Measurements from ENCODE around the gene CAPZB.

CAPZB gene

DNA sequence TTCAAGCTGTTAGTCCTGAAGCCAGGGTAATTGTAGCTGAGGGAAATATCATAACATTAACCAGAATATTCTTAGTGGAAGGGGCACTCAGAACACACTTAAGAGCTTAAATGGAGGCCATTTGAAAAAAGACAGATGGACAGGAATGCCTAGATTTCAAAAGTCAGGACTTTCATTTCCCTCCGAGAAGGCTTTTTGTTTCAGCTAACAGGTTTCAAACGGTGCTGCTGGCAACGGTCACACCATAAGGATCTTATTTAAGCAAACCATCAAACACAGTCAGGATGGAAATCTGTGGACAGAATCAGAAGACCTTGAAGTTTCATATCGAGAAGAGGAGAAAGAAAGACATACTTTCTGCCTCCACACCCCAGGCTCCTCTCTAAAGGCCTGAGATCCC is 103.1 kb downstream of the CAPZB start:
- DNase-seq: no peak

DNA sequence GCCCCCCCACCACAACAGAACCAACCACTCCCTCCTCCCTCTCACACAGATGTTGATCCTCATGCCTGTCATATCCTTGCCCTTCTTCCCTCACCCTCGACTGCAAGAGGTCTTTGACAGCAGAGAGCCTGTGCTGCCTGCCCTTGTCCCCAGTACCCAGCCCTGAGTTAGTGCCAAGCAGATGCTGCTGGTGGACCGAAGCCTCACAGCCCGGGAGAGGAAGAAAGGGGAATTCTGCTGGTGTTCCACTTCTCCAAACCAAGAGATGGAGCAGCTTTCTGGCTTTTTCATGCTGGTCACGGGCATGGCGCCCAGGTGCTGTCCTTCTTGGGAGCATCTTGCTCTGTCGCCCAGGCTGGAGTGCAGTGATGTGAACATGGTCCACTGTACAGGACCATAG is 104.1 kb downstream of the CAPZB start:
- no peak for DNase-seq

DNA sequence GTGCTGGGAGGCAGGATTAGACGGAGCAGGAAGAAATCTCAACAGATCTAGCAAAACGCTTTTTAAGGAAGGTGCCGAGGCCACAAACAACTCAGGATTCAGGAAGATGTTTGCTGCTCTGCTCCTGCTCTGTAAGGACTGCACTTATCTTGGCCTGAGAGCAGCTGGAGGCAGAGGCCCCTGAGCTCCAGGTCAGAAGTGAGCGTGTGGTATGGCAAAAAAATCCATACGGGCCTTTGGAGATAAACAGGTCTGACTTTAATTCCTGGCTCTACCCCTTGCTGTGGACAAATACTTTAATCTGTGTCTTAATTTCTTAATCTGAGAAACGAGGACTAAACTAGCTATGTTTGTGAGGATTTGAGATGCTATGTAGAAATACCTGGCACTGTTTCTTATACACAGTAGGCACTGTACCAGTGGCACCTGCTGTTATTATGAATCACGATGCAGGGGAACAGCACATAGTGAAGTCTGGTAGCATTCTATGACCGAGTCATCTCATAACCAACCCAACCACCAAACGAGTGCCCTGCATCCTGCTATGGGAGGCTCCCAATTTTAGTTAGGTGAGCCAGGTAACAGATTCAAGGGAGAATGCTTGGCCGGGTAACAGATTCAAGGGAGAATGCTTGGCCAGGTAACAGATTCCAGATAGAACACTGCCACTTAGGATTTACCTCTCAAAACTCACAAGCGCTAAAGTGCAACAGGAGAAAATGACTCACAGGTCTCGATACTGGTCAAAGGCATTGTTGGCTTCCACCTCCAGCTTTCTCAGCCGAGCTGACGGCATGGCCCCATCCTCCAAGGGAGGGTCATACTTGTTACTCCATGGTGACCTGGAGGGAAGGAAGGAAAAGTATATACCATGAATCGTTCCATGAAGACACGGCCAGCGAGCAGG is 107.3 kb downstream of the CAPZB start:
- no peak for DNase-seq

DNA sequence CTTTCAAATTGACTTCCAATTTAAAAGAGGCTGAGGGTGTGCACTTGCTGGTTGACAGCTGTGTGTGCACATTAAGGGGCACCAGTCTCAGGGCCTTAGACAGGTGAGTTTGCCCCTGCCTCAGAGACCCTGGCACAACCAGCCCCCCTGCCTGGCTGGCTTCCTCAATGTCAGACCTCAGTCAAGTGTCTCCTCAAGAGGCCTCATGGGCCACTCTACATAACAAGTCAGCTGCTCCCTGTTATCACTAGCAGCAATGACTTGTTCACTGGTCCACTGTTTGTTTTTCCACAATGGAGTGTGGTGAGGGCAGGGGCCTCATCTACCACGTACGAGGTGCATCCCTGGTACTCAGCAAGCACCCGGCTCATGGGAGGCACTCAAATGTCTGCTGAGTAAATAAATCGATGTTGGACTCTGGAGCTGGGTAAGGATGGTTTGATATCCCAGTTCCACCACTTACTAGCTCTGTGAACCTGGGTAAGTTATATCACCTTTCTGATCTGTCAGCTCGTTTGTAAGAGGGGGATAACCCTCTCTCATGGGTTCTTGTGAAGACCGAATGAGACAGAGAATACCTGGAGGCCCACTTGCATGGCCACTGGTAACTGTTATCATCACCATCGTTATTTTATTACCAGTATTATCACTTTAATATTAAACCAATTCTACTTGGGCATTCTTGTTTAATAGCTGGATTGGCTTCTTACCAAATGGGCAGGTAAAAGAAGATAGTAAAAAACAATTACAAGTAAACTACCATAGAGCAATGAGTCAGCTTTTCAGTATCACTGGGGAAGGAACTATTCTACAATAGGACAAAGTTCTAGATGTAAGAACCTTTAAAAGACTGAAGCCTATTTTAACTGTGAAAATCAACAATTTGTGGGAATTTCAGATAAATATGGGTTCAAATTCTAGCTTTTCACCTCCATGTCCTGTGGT is 108.6 kb downstream of the CAPZB start:
- DNase-seq: no peak

DNA sequence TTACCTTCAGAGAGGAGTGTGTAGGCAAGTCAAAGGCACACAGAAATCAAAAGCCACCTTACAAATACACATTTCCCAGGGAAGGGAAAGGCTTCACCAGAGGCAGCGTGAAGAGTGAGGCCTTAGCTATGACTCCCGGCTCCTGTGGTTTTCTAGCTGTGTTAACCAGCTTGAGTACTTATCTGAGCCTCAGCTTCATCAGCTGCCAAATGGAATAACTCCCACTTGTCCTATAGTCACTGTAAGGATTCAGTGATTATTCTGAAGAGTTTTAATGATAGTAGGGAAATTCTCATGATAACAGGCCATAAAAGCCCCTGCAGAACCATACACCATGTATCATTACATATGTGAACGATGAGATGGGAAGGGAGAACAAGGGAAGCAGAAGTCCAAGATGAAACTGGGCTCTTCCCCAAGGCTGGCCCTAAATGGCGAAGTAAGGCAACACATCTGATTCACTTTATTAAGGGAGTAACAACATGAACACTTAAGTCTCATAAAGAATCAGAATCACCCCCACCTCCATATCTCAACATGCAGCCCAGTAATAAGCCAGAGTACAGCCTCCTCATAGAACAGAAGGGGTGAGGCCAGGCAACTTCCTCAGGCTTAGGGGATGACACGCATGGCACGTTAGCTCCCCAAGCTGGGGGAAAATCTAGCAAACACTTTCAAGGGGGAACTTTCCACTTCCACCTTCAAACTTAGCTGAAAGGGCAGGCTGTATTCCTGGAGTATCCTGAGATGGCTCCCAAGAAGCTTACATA is 109.5 kb downstream of the CAPZB start:
- DNase-seq: no peak

DNA sequence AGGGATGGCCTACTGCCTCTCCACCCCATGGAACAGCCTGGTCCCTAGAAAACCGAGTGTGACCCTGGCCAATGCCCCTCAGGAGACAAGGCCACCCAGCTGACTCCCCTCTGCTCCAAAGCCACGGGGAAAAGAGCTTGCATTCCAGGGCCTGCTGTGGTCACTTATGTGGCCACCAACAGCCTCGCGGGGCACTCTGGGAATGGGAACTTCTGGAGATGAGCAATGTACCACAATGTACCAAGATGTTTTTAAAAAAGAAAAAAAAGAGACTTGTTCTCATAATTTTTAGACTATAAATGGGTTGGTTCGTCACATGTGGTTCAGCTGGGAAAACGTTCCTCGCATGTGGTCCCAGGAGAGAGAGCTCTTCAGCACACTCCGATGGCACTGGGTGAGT is 110.4 kb downstream of the CAPZB start:
- DNase-seq: no peak

DNA sequence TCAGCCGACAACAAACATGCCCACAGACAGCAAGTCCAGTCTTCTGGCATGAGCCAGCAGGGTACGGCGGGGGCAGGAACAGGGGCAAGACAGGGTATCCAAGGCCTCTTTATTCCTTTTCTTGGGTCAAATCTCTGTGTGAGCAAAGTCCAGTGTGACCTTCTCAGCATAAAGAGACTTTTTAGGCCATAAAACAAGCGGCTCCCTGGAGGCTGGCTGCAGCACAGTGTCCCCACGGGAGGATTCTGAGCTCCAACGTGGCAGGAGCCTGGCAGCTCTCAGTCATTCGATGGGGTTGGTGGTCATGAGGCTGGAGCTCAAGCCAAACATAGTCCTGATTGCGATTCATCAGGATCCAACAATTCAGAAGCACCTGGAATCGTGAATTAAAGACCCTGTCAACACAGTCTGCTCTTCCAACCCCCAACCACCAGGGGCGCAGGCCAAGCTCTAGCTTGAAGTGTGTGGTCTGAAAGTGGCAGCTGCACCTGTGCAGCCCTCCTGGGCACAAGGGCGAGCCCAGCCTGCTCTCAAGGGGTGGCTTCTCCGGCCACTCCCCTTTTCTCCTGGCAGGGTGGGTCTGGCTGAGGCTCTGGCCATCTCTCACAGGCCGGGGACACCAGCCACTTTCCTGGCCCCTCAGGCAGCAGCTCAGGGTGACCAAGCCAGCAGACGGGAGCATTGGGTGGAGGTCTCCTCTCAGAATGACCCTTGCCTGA is 111.1 kb downstream of the CAPZB start:
- no peak for DNase-seq

DNA sequence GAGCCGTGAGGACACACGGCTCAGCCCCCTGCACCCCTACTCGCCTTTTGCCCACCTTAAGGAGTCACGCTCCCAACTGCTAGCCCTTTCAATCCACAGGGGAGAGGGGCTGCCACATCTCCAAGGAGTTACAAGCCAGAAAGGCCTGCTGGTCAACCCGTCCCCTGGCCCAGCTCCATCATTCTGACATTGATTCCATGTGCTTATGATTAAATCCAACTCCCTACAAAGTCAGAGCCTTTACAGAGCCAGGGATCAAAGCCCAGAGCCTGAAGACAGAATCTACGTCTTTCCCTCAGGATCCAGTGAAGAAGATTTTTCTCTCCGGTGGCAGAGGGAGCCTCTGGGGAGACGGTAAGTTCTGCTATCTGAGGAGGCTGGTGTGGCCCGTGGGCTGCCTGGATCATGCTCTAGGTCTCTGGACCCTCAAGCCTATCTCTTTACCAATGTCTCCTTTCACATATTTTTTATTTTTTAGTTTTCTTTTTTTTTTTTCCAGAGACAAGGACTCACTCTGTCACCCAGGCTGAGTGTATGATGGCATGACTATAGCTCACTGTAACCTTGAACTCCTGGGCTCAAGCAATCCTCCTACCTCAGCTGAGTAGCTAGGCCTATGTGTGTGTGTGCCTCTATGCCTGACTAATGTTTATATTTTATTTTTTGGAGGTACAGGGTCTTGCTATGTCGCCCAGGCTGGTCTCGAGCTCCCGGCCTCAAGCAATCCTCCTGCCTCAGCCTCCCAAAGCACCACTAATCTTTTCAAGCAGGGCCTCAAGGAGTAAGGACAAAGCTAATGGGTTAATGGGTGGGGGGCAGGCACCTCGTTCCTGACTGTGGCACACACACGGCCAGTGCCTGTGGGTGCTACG is 111.9 kb downstream of the CAPZB start:
- peak; percentile 8 for DNase-seq

DNA sequence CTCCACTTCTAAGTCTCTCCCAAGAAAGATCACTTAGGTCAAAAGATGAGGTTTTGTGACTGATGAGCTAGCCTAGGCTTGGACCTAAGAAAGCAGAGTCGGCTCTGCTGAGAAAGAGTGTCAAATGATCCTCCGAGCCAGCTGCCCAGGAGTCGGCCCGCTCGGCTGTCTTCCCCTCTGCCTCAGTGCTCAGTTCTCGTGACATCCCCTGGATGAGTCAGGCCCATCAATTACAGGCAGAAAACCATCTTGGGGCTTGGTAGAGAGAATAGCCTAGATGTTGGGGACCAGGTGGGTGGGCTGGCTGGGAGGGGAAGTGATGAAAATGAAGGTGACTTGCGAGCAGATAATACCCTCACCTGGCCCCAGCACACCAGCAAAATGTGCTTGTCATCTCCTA is 112.7 kb downstream of the CAPZB start:
- DNase-seq: peak; percentile 16

DNA sequence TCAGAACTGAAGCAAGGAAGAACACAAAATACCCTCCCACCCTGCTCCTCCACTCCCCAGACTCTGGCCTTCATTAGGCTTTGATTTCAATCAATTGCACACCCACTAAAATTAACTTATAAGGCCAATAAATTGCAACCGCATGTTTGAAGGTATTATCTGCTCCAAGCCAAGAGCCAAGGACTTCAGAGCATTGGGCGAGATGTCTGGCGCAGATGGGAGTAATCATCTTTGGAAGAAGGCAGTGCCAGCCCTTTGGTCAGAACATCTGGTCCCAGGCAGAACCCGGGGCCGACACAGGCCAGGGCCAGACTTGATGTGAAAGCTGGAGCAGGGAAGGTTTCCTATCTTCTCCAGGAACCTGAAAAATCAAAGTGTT is 113.2 kb downstream of the CAPZB start:
- no peak for DNase-seq

DNA sequence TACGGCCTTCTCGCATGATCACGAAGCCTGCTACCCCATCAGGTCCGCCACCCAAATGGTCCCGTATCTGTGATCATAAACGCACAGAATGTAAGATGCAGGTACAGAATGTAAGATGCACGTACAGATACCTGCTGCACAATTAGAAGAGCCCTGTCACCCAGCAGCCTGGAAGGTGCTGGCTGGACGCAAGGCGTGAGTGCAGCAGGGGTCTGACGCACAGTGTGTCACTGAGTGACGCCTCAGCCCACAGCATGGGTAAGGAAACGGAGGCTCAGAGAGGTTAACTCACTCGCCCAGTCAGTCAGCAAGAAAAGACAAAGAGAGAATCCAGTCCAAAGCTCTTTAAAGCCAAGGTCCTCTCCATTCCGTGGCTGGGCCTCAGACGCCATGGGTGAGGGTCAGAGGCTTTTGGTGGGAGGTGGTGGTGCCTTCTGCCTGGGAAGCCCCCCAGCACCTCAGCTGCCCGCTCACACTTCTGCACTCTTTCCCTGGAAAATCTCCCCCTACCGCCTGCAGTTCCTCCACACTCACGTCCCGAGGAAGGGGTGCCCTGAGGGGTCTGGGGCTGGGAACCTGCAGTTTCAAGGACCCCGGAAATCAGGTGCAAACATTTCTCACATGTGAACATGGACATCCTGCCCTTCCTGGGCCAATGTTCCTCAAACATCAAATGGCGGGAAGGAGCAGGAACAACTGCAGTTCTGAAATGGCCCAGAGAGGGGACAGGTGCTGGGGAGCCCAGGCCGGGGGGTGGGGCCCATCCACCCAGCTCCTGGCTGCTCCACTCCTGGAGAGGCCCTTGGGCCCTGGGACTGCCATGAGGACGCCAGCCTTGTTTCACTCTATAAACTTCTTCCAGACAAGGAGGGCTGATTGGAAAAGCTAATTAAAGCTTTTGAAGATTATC is 113.9 kb downstream of the CAPZB start:
- no peak for DNase-seq

DNA sequence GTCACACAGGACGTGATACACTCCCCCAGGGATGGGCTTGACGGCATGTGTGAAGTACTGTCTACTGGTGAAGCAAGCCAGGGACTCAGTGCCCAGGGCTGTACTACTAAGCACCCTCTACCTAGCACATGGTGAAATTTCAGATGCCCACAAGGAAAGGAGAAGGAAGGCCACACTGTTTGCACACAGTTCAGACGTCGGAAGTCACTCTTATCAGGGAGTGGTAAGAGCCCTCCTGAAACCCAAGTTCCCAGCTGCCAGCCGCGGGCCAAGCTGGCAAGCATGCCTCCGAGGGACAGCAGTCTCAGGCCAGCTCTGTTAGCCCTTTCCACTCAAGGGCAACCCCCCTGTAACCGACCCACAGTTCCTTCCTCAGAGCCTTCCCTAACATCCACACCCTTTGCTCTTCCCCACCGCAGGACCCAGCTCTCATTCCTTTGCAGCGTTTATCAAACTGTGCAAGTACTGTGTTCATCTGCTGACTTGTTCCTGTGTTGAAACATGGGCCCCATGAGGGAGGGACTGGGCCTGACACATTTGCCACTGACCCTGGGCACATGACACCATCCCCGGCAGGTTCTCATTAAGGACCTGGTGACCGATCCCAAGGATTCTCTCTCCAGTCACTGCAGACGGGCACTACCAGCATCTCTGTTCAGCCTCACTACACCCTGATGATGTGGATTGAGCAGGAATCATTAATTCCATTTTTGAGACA is 114.7 kb downstream of the CAPZB start:
- no peak for DNase-seq

DNA sequence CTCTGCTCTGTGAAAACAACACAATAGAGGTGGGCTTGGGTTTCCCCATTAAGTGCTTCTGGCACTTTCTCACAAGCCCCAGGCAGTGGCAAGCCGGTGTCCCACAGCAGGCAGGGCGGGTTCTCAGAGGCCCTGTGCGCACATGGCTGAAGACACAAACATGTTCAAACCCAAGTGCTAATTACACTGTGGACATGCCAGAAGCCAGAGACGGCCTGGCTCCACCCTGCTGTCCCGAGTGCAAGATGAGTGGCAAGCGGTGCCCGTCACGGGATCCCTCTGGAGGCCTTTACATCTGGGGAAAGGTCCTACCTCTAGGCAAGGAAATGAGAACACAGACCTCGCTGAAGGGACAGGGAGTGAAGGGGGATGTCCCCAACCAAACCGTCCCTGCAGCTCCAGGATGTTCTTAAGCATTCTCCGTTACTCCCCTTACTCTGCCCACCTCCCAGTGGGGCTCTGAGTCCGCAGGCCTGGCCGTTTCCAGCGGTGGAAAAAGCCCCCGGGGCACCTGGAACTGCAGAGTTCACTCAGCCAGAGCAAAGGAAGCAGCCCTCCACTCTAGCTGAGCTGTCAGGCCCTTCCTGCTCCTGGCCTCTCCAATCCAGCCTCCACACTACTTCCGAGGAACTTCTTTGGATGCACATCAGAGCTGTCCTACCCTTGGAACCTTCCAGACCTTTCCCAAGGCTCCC is 115.8 kb downstream of the CAPZB start:
- no peak for DNase-seq

DNA sequence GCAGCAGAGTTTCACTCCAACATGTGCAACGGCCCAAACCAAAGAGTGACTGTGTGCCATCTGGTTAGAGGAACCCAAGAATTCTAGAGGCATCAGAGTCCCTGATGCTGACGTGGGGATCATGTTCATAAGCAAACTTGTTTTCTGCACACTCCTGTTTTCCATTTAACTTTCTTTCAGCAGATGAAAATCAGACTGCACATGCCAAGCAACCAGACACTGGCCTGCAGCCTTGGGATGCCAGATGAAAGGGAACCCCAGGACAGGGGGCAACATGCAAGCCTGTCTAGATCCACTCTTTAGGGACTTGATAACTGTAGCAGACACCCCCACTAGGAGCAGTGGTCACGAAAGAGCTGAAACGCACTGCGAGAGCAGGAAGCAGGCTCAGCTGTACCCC is 116.4 kb downstream of the CAPZB start:
- no peak for DNase-seq

DNA sequence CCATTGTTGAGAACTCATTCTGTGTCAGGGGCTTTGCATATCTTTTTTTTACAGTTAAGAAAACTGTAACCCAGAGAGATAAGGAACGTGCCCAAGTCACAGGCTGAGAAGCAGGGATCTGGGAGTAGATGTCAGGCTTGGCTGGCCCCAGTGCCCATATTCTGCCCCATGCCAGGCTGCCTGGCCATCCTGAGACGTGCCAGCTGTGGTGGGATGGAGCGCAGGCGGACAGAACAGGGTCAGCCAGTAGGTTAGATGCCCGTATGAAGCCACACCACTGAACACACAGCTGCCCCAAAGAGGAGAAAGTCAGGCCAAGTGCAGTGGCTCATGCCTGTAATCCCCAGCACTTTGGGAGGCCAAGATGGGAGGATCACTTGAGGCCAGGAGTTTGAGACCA is 117.3 kb downstream of the CAPZB start:
- no peak for DNase-seq

DNA sequence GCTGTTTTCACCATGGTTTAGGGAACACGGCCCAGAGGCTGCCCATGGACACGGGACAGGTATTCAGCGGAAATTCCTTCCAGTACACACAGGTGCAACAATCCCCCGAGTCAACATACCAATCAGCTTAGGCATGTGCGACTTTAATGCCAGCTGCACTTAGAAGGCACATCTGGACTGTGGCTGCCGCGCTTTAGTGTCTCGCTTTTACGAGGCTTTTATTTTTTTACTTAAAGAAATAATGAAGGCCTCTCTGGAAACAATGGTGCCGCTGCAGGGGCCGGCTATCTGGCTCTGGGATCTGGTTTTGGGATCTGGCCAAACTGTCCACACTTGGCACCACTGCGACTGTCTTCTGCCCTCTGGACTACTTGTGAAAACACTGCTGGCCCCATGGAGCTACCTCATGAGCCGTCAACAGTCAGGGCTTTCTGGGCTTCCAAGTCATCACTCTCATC is 117.7 kb downstream of the CAPZB start:
- DNase-seq: no peak

DNA sequence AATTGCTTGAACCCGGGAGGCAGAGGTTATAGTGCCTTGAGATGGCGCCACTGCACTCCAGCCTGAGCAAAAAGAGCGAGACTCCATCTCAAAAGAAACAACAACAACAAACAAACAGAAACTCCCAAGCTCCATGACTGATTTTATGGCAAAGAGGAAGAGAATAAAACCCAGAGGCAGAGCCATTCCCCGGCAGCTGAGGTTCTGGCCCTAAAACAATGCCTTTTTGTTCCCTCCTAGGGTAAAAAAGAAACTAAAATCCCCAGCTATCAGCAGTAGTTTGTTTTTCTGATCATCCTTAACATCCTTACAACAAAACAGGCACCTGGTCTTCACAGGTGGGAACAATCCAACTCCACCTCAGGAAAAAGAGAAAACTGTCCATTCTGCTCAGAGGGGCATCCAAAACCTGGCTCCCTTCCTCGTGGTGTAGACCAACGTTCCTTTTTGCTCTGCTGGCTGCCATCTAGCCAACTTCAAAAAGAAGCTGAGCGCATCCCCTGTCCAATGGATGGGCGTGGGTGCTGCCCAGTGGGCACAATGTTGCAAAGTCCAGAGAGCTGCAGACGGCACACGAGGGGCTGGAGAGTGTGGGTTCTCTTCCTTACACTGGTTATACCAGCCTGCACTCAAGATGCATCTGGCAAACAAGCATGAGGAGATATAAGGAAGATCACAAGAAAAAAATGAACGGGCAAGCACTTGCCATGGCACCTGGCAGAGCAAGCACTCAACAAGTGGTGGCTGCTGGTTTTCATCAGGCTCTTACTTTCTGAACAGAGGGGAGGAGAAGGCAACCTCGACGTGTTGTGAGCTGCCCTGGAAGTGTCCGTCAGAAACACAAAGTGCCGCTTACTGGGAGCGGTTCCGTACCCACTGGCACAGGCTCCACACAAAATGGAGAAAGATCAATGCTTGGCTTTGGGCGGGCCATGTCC is 118.5 kb downstream of the CAPZB start:
- no peak for DNase-seq

DNA sequence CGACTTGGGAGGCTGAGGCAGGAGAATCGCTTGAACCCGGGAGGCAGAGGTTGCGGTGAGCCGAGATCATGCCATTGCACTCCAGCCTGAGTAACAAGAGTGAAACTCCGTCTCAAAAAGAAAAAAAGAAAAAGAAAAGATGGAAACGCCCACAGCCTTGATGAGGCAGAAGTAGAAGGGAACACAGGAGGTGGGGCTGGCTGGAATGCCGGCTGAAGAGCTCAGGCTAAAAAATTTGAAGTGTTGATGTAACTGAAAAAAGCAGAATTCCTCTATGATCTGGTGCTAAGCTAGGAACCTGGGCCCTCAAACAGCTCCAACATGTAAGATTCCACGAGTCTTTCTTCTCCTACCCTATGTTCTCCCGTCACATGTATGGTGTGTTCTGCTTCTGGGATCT is 119.6 kb downstream of the CAPZB start:
- no peak for DNase-seq

All from fibroblast of skin of right quadriceps (primary cell).